GM19438 (cell line): Measurements from ENCODE around the gene KDM4C.
"Not testable (repeated sequence)": the region's sequence is repeated elsewhere in the genome, so short reads cannot be mapped to it uniquely, and the experiment has no call there.

Experiments
- ATAC-seq: cut with Tn5 transposase; IDR thresholded peaks from one replicate; pipeline ENCODE4 v1.9.1; 2021; ENCODE audit warnings: low read depth; ENCODE audit not compliant: unreplicated experiment

KDM4C gene

GRCh38 chr9:6926436-6926835 lies 168.7 kb downstream of the KDM4C start:
- ATAC-seq = no peak

- no peak for ATAC-seq
These were observed 170.1 kb downstream of the KDM4C start for GRCh38 chr9:6927838-6928237.

- no peak for ATAC-seq
These were observed 171.1 kb downstream of the KDM4C start for GRCh38 chr9:6928863-6929262.

GRCh38 chr9:6929441-6930215 lies 171.9 kb downstream of the KDM4C start:
- no peak for ATAC-seq

- ATAC-seq = no peak
These were observed 173.1 kb downstream of the KDM4C start for GRCh38 chr9:6930827-6931226.

- ATAC-seq = no peak
These were observed 174.1 kb downstream of the KDM4C start for GRCh38 chr9:6931913-6932312.

GRCh38 chr9:6936103-6936502 lies 178.3 kb downstream of the KDM4C start:
- ATAC-seq = no peak

GRCh38 chr9:6937209-6937608 lies 179.4 kb downstream of the KDM4C start:
- ATAC-seq = no peak

- ATAC-seq = no peak
These were observed 180.7 kb downstream of the KDM4C start for GRCh38 chr9:6938447-6938846.

- ATAC-seq = no peak
These were observed 181.1 kb downstream of the KDM4C start for GRCh38 chr9:6938873-6939272.

GRCh38 chr9:6941501-6941900 lies 183.7 kb downstream of the KDM4C start:
- no peak for ATAC-seq

- ATAC-seq = no peak
These were observed 184.6 kb downstream of the KDM4C start for GRCh38 chr9:6942406-6942805.

- no peak for ATAC-seq
These were observed 185.5 kb downstream of the KDM4C start for GRCh38 chr9:6943293-6943692.

- ATAC-seq = no peak
These were observed 186.3 kb downstream of the KDM4C start for GRCh38 chr9:6944093-6944551.

- no peak for ATAC-seq
These were observed 187.1 kb downstream of the KDM4C start for GRCh38 chr9:6944896-6945295.

GRCh38 chr9:6945816-6946215 lies 188.0 kb downstream of the KDM4C start:
- no peak for ATAC-seq

GRCh38 chr9:6946583-6947166 lies 188.9 kb downstream of the KDM4C start:
- no peak for ATAC-seq

GRCh38 chr9:6948921-6949320 lies 191.1 kb downstream of the KDM4C start:
- not testable (repeated sequence) for ATAC-seq

- peak; percentile 93 for ATAC-seq
These were observed 197.6 kb downstream of the KDM4C start for GRCh38 chr9:6955251-6955921.

GRCh38 chr9:6956879-6957278 lies 199.1 kb downstream of the KDM4C start:
- no peak for ATAC-seq

GRCh38 chr9:6959270-6960000 lies 201.7 kb downstream of the KDM4C start:
- ATAC-seq = no peak
